Epidermal melanocyte (primary cell): ENCODE results near the gene CEBPE.

Experiments used
- DNase-seq: peaks from one replicate; pipeline ENCODE4 v3.0.0; 2011; ENCODE audit warnings: low spot score; ENCODE audit not compliant: insufficient read length

Gene CEBPE

GRCh38 chr14:23104070-23104590 lies 14.9 kb downstream of the CEBPE start:
- no peak for DNase-seq

GRCh38 chr14:23103581-23103980 lies 15.5 kb downstream of the CEBPE start:
- DNase-seq: no peak

GRCh38 chr14:23102801-23103200 lies 16.3 kb downstream of the CEBPE start:
- no peak for DNase-seq

- no peak for DNase-seq
Measured at GRCh38 chr14:23101986-23102625, 16.9 kb downstream of the CEBPE start.

GRCh38 chr14:23101213-23101970 lies 17.7 kb downstream of the CEBPE start:
- no peak for DNase-seq

GRCh38 chr14:23099212-23099861 lies 19.7 kb downstream of the CEBPE start:
- DNase-seq: no peak

GRCh38 chr14:23097786-23098185 lies 21.3 kb downstream of the CEBPE start:
- DNase-seq: no peak

- peak; percentile 97 for DNase-seq
Measured at GRCh38 chr14:23095196-23096108, 23.6 kb downstream of the CEBPE start, which contains the start of gene C14orf119. C14orf119 (plus strand) TSS chr14:23095505; CDS start chr14:23097659, 2,154 bp downstream.

GRCh38 chr14:23094666-23095195 lies 24.3 kb downstream of the CEBPE start, which contains the start of gene ACIN1:
ACIN1 (minus strand) TSS chr14:23095136; CDS start chr14:23095112, 24 bp downstream.
- peak; percentile 64 for DNase-seq

GRCh38 chr14:23093991-23094665 lies 24.9 kb downstream of the CEBPE start:
- no peak for DNase-seq

- no peak for DNase-seq
Measured at GRCh38 chr14:23093526-23093925, 25.5 kb downstream of the CEBPE start.

GRCh38 chr14:23093104-23093503 lies 26.0 kb downstream of the CEBPE start:
- DNase-seq: no peak

- DNase-seq: no peak
Measured at GRCh38 chr14:23091294-23092225, 27.5 kb downstream of the CEBPE start.

GRCh38 chr14:23090254-23090636 lies 28.8 kb downstream of the CEBPE start:
- DNase-seq: no peak

GRCh38 chr14:23089498-23090253 lies 29.4 kb downstream of the CEBPE start:
- DNase-seq: no peak

GRCh38 chr14:23086565-23086964 lies 32.5 kb downstream of the CEBPE start:
- no peak for DNase-seq

GRCh38 chr14:23085458-23085857 lies 33.6 kb downstream of the CEBPE start:
- DNase-seq: no peak

GRCh38 chr14:23080474-23080873 lies 38.6 kb downstream of the CEBPE start:
- no peak for DNase-seq
